H9 (cell line): ENCODE measurements around the gene ADGRB3. TPM values are rescaled to one million over a fixed set of nuclear protein-coding genes. Genes with fewer than 3 reads are reported as not detected.

ENCODE experiments used
- DNase-seq: peaks from one replicate; pipeline ENCODE4 v3.0.0-alpha.2; 2017
- H2AFZ ChIP-seq: one replicate; pipeline ENCODE4 v1.6.1; 2013; ENCODE audit warnings: mild to moderate bottlenecking, low read length, control low read depth, moderate library complexity
- H2AK5ac ChIP-seq: 2 replicates; pipeline ENCODE4 v1.6.1; 2013; ENCODE audit warnings: low read length, control low read depth, mixed read lengths; ENCODE audit not compliant: insufficient read length
- H2BK120ac ChIP-seq: one replicate; pipeline ENCODE4 v1.6.1; 2013; ENCODE audit warnings: low read depth, mild to moderate bottlenecking, low read length, control low read depth, inconsistent platforms; ENCODE audit not compliant: poor library complexity, severe bottlenecking
- H2BK12ac ChIP-seq: 2 replicates; pipeline ENCODE4 v1.6.1; 2013; ENCODE audit warnings: low read length, control low read depth, mixed read lengths, low read depth; ENCODE audit not compliant: insufficient read length
- H2BK15ac ChIP-seq: 2 replicates; pipeline ENCODE4 v1.6.1; 2013; ENCODE audit warnings: low read depth, low read length, control low read depth
- H2BK20ac ChIP-seq: one replicate; pipeline ENCODE4 v1.6.1; 2013; ENCODE audit warnings: low read depth, mild to moderate bottlenecking, low read length, control low read depth, inconsistent platforms; ENCODE audit not compliant: poor library complexity, severe bottlenecking
- H2BK5ac ChIP-seq: 2 replicates; pipeline ENCODE4 v1.6.1; 2013; ENCODE audit warnings: low read length, control low read depth, mixed read lengths; ENCODE audit not compliant: insufficient read length
- H3K14ac ChIP-seq: 2 replicates; pipeline ENCODE4 v1.6.1; 2013; ENCODE audit warnings: low read length, control low read depth; ENCODE audit not compliant: insufficient read depth
- H3K18ac ChIP-seq: 2 replicates; pipeline ENCODE4 v1.6.1; 2013; ENCODE audit warnings: low read depth, mild to moderate bottlenecking, mixed read lengths, low read length, control low read depth; ENCODE audit not compliant: insufficient read length
- H3K23ac ChIP-seq: 2 replicates; pipeline ENCODE4 v1.6.1; 2013; ENCODE audit warnings: low read length, control low read depth, mixed read lengths, low read depth; ENCODE audit not compliant: insufficient read length
- H3K23me2 ChIP-seq: 2 replicates; pipeline ENCODE4 v1.6.1; 2013; ENCODE audit warnings: low read depth, mild to moderate bottlenecking, mixed read lengths, low read length, control low read depth; ENCODE audit not compliant: insufficient read length, poor library complexity, severe bottlenecking
- H3K27ac ChIP-seq: 2 replicates; pipeline ENCODE4 v1.5.1; 2013; ENCODE audit warnings: low read length, control low read depth, mixed read lengths, low read depth; ENCODE audit not compliant: insufficient read length
- H3K27me3 ChIP-seq: 2 replicates; pipeline ENCODE4 v1.6.1; 2013; ENCODE audit warnings: low read length, control low read depth, inconsistent platforms; ENCODE audit not compliant: insufficient read depth
- H3K4ac ChIP-seq: 2 replicates; pipeline ENCODE4 v1.6.1; 2013; ENCODE audit warnings: low read depth, mild to moderate bottlenecking, control low read depth, inconsistent platforms, low read length, moderate library complexity
- H3K4me1 ChIP-seq: 2 replicates; pipeline ENCODE4 v1.6.1; 2013; ENCODE audit warnings: low read length, control low read depth, inconsistent platforms; ENCODE audit not compliant: insufficient read depth
- H3K4me2 ChIP-seq: 2 replicates; pipeline ENCODE4 v1.6.1; 2013; ENCODE audit warnings: low read length, control low read depth, mixed read lengths; ENCODE audit not compliant: insufficient read length, insufficient read depth
- H3K56ac ChIP-seq: 2 replicates; pipeline ENCODE4 v1.6.1; 2013; ENCODE audit warnings: low read depth, mild to moderate bottlenecking, mixed read lengths, low read length, control low read depth; ENCODE audit not compliant: insufficient read length
- H3K79me1 ChIP-seq: 2 replicates; pipeline ENCODE4 v1.6.1; 2013; ENCODE audit warnings: low read depth, mild to moderate bottlenecking, moderate library complexity, low read length, control low read depth, inconsistent platforms; ENCODE audit not compliant: insufficient read depth, poor library complexity, severe bottlenecking
- H3K79me2 ChIP-seq: 2 replicates; pipeline ENCODE4 v1.6.1; 2013; ENCODE audit warnings: low read length, control low read depth, inconsistent platforms; ENCODE audit not compliant: insufficient read depth
- H3K9ac ChIP-seq: 2 replicates; pipeline ENCODE4 v1.6.1; 2013; ENCODE audit warnings: low read length, control low read depth, mixed read lengths; ENCODE audit not compliant: insufficient read length; ENCODE audit errors: extremely low read depth
- H3K9me3 ChIP-seq: one replicate; pipeline ENCODE4 v1.6.1; 2013; ENCODE audit warnings: low read depth, low read length, inconsistent platforms; ENCODE audit not compliant: control insufficient read depth
- H3T11ph ChIP-seq: one replicate; pipeline ENCODE4 v1.6.1; 2013; ENCODE audit warnings: mild to moderate bottlenecking, low read length, control low read depth, inconsistent platforms
- H4K20me1 ChIP-seq: one replicate; pipeline ENCODE4 v1.6.1; 2013; ENCODE audit not compliant: control insufficient read depth, insufficient read length, insufficient read depth
- H4K5ac ChIP-seq: 2 replicates; pipeline ENCODE4 v1.6.1; 2013; ENCODE audit warnings: low read depth, mild to moderate bottlenecking, mixed read lengths, low read length, control low read depth; ENCODE audit not compliant: insufficient read length
- H4K8ac ChIP-seq: replicated peaks from 2 replicates; pipeline ENCODE4 v1.6.1; 2013; ENCODE audit warnings: low read length, control low read depth, mixed read lengths, low read depth; ENCODE audit not compliant: insufficient read length
- H4K91ac ChIP-seq: 2 replicates; pipeline ENCODE4 v1.6.1; 2013; ENCODE audit warnings: low read depth, mild to moderate bottlenecking, moderate library complexity, mixed read lengths, low read length, control low read depth; ENCODE audit not compliant: insufficient read length
- H3K27ac Mint-ChIP-seq, 3 experiments: 2 replicates in 2 of 3; 3 replicates in 1 of 3; pipeline ENCODE4 v1.8.0; 2020 to 2021; ENCODE audit warnings: mixed read lengths in 3 of 3, mild to moderate bottlenecking in 1 of 3, moderate library complexity in 1 of 3
- H3K27me3 Mint-ChIP-seq: 2 replicates; pipeline ENCODE4 v1.8.0; 2021; ENCODE audit warnings: low read depth, mild to moderate bottlenecking, moderate library complexity, mixed read lengths
- H3K36me3 Mint-ChIP-seq, 3 experiments: 2 replicates in 2 of 3; 3 replicates in 1 of 3; pipeline ENCODE4 v1.8.0; 2020 to 2021; ENCODE audit warnings: low read depth in 3 of 3, mixed read lengths in 3 of 3; ENCODE audit not compliant: insufficient read depth in 1 of 3
- H3K4me1 Mint-ChIP-seq, 2 experiments: 2 replicates each; pipeline ENCODE4 v1.8.0; 2020; ENCODE audit warnings: mixed read lengths in 2 of 2
- H3K4me3 Mint-ChIP-seq, 2 experiments: 2 replicates in 1 of 2; 3 replicates in 1 of 2; pipeline ENCODE4 v1.8.0; 2020 to 2021; ENCODE audit warnings: mild to moderate bottlenecking in 2 of 2, mixed read lengths in 2 of 2, moderate library complexity in 1 of 2
- H3K9me3 Mint-ChIP-seq, 2 experiments: 2 replicates in 1 of 2; 3 replicates in 1 of 2; pipeline ENCODE4 v1.8.0; 2020; ENCODE audit warnings: mild to moderate bottlenecking in 2 of 2, mixed read lengths in 2 of 2, moderate library complexity in 1 of 2
- CTCF ChIP-seq: fragments of 200-600 bp; sonication (generic); conservative IDR thresholded peaks from 3 replicates; pipeline ENCODE4 v1.8.0; 2021; ENCODE audit warnings: antibody characterized with exemption, mild to moderate bottlenecking
- WGBS: extraction: QIAGEN DNeasy Blood & Tissue Kit; methylation state at CpG from one replicate; pipeline ENCODE4 v1.1.7; 2013; ENCODE audit warnings: missing lambda C conversion rate, low lambda C conversion rate, mixed read lengths; ENCODE audit not compliant: insufficient read length; ENCODE audit errors: extremely low coverage; 5-methylcytosine and 5-hydroxymethylcytosine counted together
- total RNA-seq: library from RNA; stranded (reverse); gene quantifications from 2 replicates; pipeline ENCODE4 v1.2.1, GENCODE V29; 2021

The ADGRB3 gene
- total RNA-seq, 1 experiment from 2014 or later = 0.37 TPM

GRCh38 chr6:69368613-69369012 is 733.5 kb downstream of the ADGRB3 start:
- Histone ChIP-seq H3K9me3 (no peaks in the 10 kb centered on the region), H2AK5ac (no peak overlapping the region), H2BK15ac (no peak overlapping the region), H4K91ac (no peak overlapping the region), H4K20me1 (no peaks in the 10 kb centered on the region), H4K5ac (no peak overlapping the region), H3K79me1 (no peaks in the 10 kb centered on the region), H3K4me2 (no peak overlapping the region), H3K27me3 (no peaks in the 10 kb centered on the region), H2BK12ac (no peak overlapping the region), H3K79me2 (no peaks in the 10 kb centered on the region), H2BK120ac (no peak overlapping the region), H4K8ac (no peak overlapping the region), H3K56ac (no peak overlapping the region), H3K18ac (no peak overlapping the region), H3K14ac (no peak overlapping the region), H2BK5ac (no peak overlapping the region), H2AFZ (no peak overlapping the region), H3K27ac (no peak overlapping the region), H3K4ac (no peak overlapping the region), H3T11ph (no peak overlapping the region), H2BK20ac (no peak overlapping the region), H3K23ac (no peak overlapping the region), H3K4me1 (no peaks in the 10 kb centered on the region), H3K23me2 (no peaks in the 10 kb centered on the region), H3K9ac (no peak overlapping the region)
- H3K4me3 Mint-ChIP-seq = no peak overlapping the region
- no peak for DNase-seq
- H3K36me3 Mint-ChIP-seq = no peaks in the 10 kb centered on the region
- peaks cover 6% of the 10 kb centered on the region in 2 experiments for H3K4me1 Mint-ChIP-seq
- no peaks in the 10 kb centered on the region for H3K9me3 Mint-ChIP-seq
- no peak overlapping the region for H3K27ac Mint-ChIP-seq
- TF ChIP-seq CTCF = no peak
- WGBS = no CpG with 5 or more reads among the region's 1 CpG
- no peaks in the 10 kb centered on the region for H3K27me3 Mint-ChIP-seq
